HEK293 (cell line): ENCODE measurements around the gene SNX19.

ENCODE experiments used
- CTCF ChIP-seq: fragments of 450-650 bp; formaldehyde crosslinking; IDR thresholded peaks from 2 replicates; pipeline ENCODE4 v1.5.1; 2016; ENCODE audit warnings: missing biosample characterization, missing genetic modification characterization
- ZBTB1 ChIP-seq: fragments of 450-650 bp; formaldehyde crosslinking; IDR thresholded peaks from 2 replicates; pipeline ENCODE4 v1.5.1; 2016; ENCODE audit warnings: missing biosample characterization, missing genetic modification characterization
- ZBTB26 ChIP-seq: fragments of 450-650 bp; formaldehyde crosslinking; optimal IDR thresholded peaks from 2 replicates; pipeline ENCODE3; 2016; ENCODE audit warnings: missing biosample characterization, mild to moderate bottlenecking, missing genetic modification characterization

DNA sequence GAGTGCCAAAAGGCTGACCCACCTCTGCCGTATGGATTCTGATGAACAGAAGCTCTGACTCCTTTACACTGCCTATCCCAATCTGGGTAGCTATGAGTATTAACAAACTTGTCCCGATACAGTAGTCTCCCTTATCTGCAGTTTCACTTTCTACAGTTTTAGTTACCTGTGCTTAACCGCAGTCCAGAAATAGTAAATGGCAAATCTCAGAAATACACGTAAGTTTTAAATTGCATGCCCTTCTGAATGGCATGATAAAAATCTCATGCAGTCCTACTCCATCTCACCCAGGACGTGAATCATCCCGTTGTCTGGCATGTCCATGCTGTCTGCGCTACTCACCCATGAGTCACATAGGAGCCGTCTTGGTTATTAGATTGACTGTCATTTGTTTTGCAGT is 68.8 kb downstream of the SNX19 start:
- TF ChIP-seq CTCF (tag by site-specific recombination) (no peak), ZBTB1 (tag by site-specific recombination) (no peak), ZBTB26 (no peak)
